Left renal pelvis (tissue), 4 donors: Measurements from ENCODE around the gene PMS1. TPM values are rescaled to one million over a fixed set of nuclear protein-coding genes. Genes with fewer than 3 reads are reported as not detected.
"Not testable (repeated sequence)": the region's sequence is repeated elsewhere in the genome, so short reads cannot be mapped to it uniquely, and the experiment has no call there.

ENCODE experiments used
- DNase-seq, 4 donors: peaks; one replicate each; pipeline ENCODE4 v3.0.0-alpha.2; 2013; ENCODE audit warnings: low read depth in 4 of 4, low spot score in 3 of 4
- polyA plus RNA-seq, 4 donors: library from polyadenylated mRNA; unstranded; fragments of 120-200 nt; gene quantifications; one replicate each; pipeline ENCODE4 v1.2.1, GENCODE V29; 2013; ENCODE audit not compliant: insufficient read length in 4 of 4

The PMS1 gene
- polyA plus RNA-seq, 4 donors = 34.1 to 45.9 (median 43.5) TPM

- no peak for DNase-seq
Observed at GRCh38 chr2:189802396-189802912, 18.2 kb downstream of the PMS1 start.

DNA sequence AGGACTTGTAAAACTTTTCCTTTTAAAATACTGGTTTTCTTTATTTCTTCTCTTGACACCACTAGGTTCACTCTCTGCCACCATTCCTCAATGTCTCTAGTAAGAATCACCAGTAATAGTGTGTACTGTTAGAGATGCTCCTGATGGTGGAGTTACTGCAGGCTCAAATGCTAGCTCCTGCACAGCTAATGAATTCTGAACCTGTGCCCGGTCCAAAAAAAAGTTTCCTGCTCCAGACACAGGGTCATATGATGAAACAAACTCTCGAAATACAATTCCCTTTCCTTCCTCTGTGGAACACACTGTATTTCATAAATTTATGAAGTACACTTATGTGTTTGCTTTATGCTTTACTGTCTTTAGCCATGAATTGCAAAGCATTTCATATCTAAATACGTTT lies 19.2 kb downstream of the PMS1 start:
- DNase-seq = no peak

DNA sequence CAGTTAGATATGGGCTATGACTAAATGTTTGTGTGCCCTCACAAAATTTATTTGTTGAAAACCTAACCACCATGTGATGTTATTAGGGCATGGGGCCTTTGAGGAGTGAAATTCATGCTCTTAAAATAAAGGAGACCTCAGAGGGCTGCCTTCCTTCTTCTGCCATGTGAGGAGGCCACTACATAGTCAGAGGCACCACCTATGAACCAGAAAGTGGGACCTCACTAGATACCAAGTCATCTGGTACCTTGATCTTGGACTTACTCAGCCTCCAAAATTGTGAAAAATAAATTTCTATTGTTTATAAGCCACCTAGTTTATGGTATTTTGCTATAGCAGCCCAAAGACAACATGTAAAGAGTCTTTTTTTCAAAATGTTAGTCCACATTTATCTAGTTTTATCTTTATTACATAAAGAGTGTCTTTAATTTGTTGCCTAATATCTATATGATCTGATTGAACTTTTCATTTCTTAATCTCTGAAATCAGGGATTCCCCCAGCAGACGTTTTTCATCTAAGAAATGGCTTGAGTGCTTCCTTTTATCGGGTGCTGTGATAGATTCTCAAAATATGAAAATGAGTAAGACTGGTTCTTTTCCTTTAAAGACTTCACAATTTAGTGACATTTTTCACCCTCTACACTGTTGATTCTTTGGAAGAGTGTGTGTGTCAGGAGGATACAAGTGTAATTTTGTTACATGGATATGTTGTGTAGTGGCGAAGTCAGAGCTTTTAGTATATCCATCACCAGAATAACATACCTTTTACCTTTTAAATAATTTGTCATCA lies 34.2 kb downstream of the PMS1 start:
- no peak for DNase-seq

DNA sequence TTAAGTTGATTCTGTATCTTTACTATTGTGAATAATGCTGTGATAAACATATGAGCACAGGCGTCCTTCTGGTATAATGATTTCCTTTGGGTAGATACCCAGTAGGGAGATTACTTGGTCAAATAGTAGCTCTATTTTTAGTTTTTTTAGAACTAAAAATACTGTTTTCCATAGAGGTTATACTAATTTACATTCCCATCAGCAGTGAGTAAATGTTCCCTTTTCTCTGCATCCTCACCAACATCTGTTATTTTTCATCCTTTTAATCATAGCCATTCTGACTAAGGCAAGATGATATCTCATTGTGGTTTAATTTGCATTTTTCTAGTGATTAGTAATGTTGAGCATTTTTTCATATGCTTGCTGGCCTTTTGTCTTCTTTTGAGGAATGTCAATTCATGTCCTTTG lies 35.1 kb downstream of the PMS1 start:
- DNase-seq = no peak

DNA sequence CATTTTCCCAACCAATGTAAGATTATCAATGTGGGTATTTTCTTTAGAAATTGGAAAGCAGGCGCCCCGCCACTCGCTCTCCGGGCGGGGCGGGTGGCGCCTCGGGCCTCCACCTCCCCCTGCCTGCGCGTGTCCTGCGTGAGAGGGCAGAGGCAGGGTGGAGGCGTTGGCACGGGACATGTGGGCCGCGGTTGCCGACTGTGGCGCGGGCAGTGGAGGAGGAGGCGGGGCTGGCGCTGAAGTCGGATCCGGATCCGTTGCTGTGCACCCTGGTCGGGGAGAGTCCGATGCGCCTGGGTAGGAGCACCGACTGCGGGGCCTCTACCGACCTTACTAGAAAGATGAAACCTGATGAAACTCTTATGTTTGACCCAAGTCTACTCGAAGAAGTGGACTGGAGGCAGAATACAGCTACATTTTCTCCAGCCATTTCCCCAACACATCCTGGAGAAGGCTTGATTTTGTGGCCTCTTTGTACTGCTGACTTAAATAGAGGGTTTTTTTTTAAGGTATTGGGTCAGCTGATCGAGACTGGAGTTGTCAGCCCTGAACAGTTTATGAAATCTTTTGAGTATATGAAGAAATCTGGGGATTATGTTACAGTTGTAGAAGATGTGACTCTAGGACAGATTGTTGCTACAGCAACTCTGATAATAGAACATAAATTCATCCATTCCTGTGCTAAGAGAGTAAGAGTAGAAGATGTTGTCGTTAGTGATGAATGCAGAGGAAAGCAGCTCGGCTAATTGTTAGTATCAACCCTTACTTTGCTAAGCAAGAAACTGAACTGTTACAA lies 37.9 kb downstream of the PMS1 start:
- DNase-seq = no peak

GRCh38 chr2:189824694-189825396 lies 40.6 kb downstream of the PMS1 start:
- DNase-seq = no peak

DNA sequence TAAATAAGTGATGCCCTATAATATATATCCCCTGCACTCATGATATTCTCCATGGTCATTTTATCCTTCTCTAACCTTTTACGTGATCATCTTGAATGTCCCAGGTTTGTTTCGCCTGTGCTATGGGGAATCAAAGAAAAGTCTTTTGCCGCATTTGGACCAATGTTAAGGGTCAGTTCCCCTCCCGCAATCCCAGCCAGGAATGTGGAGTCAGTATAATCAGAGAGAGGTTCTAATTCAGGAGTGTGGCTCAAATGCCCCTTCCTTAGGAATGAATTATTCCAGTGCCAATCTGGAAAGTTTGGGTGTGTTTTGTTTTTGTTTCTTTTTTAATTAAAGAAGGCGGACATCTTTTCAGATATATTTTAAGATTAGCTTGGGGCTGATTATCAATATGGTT lies 41.8 kb downstream of the PMS1 start:
- no peak for DNase-seq

- DNase-seq = no peak
Observed at GRCh38 chr2:189829102-189829833, 45.0 kb downstream of the PMS1 start.

- DNase-seq = no peak
Observed at GRCh38 chr2:189830510-189830909, 46.3 kb downstream of the PMS1 start.

- DNase-seq = no peak
Observed at GRCh38 chr2:189834059-189834458, 49.8 kb downstream of the PMS1 start.

DNA sequence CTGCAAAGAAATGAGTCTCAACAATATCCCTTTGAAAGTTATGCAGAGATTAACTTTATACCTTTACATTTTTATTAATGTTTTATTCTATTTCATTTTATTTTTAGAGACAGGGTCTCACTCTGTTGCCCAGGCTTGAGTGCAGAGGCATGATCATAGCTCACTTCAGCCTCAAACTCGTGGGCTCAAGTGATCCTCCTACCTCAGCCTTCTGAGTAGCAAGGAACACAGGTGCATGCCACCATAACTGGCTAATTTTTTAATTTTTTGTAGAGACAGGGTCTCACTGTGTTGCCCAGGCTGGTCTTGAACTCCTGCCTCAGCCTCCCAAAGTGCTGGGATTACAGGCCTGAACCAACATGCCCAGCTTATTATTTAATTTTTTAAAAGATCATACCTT lies 50.4 kb downstream of the PMS1 start:
- not testable (repeated sequence) for DNase-seq

GRCh38 chr2:189835855-189836558 lies 51.8 kb downstream of the PMS1 start:
- no peak for DNase-seq

DNA sequence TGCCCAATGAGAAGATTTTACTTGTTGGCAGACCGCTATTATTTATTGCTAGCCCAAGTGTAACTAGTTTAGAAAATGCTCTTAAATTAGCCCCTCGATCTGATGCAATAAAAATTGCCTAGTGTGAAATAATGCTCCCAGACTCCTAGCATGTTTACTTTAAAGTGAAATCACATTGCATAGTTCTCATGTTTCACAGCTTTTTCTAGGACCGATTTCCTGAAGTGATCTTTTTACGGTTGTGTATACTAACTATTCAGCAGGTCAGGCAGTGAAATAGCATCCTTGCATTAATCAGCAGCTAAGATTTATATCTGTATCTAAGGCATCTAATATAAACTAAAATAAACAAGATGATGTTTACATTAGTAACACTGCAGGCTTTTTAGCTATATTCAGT lies 52.4 kb downstream of the PMS1 start:
- DNase-seq = peak; percentile 20 to 45 (median 31)

DNA sequence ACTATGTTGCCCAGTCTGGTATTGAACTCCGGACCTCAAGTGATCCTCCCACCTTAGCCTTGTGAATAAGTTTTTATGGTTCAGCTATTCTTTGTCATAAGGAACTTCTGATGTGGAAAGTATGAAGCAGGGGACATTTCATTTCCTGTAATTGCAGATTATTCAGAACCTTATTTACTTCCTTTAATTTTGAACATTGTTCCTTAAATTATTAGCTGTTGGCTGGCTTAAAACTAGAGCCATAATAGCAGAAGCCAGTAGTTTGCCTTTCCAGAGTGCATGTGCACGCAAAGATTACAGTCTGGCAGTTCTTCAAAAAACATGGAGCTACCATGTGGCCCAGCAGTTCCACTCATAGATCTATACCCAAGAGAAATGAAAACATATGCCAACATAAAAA lies 53.1 kb downstream of the PMS1 start:
- DNase-seq = no peak

GRCh38 chr2:189841019-189841418 lies 56.8 kb downstream of the PMS1 start:
- DNase-seq = no peak

DNA sequence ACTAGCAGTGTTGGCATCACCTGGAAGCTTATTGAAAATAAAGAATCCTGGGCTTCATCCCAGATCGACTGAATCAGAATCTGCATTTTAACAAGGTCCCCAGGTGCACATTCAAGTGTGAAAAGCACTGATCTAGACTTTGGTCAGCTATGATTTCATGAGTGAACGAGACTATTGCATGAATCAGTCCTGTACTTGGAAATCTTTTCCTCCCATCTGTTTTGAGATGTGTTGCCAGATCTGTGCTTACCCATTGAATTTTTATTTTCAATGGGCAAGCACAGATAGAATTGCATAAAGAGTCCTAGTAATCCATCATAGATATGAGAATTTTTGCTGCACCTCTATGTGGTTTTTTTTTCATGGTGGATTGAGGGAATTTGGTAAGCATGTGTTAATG lies 64.0 kb downstream of the PMS1 start:
- DNase-seq = no peak

- DNase-seq = no peak
Observed at GRCh38 chr2:189849550-189849949, 65.3 kb downstream of the PMS1 start.

DNA sequence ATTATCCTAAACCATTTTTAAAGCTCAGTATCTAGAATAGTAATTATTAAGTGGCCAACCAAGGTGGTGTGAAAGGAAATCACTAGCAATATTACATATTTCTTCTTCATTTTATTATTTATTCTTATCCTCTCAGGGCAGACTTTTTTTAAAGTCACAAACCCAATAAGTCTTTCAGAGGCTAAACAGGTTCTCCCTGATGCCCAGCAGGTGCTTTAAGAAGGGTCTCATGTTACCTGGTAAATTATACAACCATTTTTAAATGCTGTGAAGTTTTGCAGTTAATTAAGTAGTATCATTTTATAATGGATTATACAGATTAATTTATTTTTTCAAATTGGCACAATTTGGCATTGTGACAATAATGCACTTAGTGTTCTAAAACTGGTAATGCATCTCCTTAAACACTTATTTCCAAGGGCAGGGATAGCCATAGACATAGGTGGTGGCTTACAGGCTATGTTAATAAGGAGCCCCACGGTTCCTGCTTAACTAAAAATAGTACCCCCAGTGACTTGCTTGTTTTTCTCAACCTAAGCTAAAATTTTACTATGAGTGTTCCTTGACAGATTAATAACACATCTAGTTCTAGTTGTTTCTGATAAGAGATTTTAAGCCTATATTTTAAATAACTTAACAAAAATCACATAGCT lies 67.0 kb downstream of the PMS1 start:
- no peak for DNase-seq

GRCh38 chr2:189854187-189854586 lies 69.9 kb downstream of the PMS1 start:
- no peak for DNase-seq
